Activated CD4-positive, alpha-beta T cell treated with anti-CD3 and anti-CD28 coated beads, Interleukin-2, amount 10 ng/mL, durations not matched to agents 7 days and 5 days (primary cell): ENCODE measurements around the gene STK38L. TPM values are rescaled to one million over a fixed set of nuclear protein-coding genes. Genes with fewer than 3 reads are reported as not detected.

Experiments used
- CTCF ChIA-PET: fragments of 350-600 bp; sonication (Branson Sonifier 250); formaldehyde crosslinking; loops from one replicate; lab custom pipeline; 2021; ENCODE audit warnings: antibody characterized with exemption; lab: Charles Lee
- POLR2A ChIA-PET: fragments of 350-600 bp; sonication (Branson Sonifier 250); formaldehyde crosslinking; loops from one replicate; lab custom pipeline; 2021; ENCODE audit warnings: antibody characterized with exemption; lab: Charles Lee
- DNase-seq: peaks from one replicate; pipeline ENCODE4 v3.0.0-alpha.2; 2020
- H3K27ac Mint-ChIP-seq: one replicate; pipeline ENCODE4 v1.8.0; 2021; ENCODE audit warnings: mild to moderate bottlenecking, moderate library complexity, mixed read lengths
- H3K27me3 Mint-ChIP-seq: one replicate; pipeline ENCODE4 v1.8.0; 2021; ENCODE audit warnings: mixed read lengths
- H3K36me3 Mint-ChIP-seq: one replicate; pipeline ENCODE4 v1.8.0; 2021; ENCODE audit warnings: low read depth, mixed read lengths
- H3K4me1 Mint-ChIP-seq: one replicate; pipeline ENCODE4 v1.8.0; 2021; ENCODE audit warnings: mixed read lengths
- H3K4me3 Mint-ChIP-seq: one replicate; pipeline ENCODE4 v1.8.0; 2021; ENCODE audit warnings: mild to moderate bottlenecking, moderate library complexity, mixed read lengths
- H3K9me3 Mint-ChIP-seq: one replicate; pipeline ENCODE4 v1.8.0; 2021; ENCODE audit warnings: mixed read lengths
- total RNA-seq, 2 experiments: library from RNA; stranded (reverse); gene quantifications; one replicate each; pipeline ENCODE4 v1.2.3, GENCODE V29; 2021

STK38L gene
- total RNA-seq, 2 experiments from 2014 or later = 18.2 to 20.4 TPM

DNA sequence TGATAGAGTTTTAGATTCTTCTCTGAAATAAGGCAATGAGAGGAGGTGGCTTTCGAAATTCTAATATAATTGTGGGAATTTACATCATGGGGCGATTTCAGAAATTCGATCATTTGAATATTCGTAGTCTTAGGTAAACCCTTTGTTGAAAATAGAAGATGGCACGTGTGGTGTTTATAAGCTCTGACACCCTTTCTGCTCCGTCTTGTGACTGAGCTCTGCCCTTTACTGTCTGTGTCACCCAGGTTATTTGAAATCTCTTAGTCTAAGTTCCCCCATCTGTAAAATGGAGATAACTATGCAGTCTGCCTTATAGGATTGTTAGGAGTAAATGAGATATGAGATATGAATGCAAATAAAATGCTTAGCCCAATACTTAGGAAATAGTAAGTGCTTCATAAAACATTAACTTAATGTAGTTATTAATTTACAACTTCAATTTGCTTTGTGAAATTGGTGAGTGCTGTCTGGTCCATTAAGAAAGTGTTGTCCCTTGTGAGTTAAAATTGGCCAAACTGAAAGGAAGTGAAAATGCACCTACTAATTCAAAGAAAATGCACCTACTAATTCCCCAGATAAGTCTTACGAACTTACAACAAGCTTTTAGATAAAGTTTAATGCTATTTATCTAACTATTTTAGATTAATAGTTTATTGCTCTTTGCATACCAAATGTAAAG, 90.1 kb downstream of the STK38L start:
- Mint-ChIP-seq H3K4me1 (peaks cover 39% of the 10 kb centered on the region), H3K36me3 (peaks cover 2% of the 10 kb centered on the region), H3K9me3 (no peaks in the 10 kb centered on the region), H3K27ac (peak overlapping the region; percentile 89), H3K4me3 (peak overlapping the region; percentile 92), H3K27me3 (peaks cover 12% of the 10 kb centered on the region)
- ChIA-PET CTCF (interaction anchor here (0.6 to 1.7 kb wide), 3 partner anchors 8 to 282 kb away, joined by 3 to 6 read pairs (median 3); no protein-coding TSS in a partner anchor), POLR2A (no interaction called here)
- no peak for DNase-seq

DNA sequence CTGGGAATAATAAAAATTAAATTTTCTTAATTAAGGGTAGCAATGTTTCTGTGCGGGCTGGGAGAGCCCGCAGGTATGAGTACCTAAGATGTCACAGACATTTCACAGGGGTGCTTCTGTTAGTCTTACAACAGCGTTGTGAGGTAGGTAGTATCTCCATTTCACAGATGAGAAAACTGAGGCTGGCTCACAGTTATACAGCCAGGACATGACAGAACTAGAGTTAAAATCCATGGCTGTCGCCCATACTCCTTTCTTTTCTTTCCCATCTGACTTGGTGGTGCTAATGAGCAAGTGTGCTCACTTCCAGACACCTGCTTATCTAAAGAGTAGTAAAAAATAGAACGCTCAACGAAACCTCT, 90.6 kb downstream of the STK38L start:
- peaks cover 12% of the 10 kb centered on the region for H3K27me3 Mint-ChIP-seq
- peaks cover 2% of the 10 kb centered on the region for H3K36me3 Mint-ChIP-seq
- ChIA-PET CTCF (interaction anchor here (1.7 kb wide), 1 partner anchor 8 kb away, joined by 6 read pairs; no protein-coding TSS in a partner anchor), POLR2A (no interaction called here)
- no peaks in the 10 kb centered on the region for H3K9me3 Mint-ChIP-seq
- no peak overlapping the region for H3K4me3 Mint-ChIP-seq
- no peak overlapping the region for H3K27ac Mint-ChIP-seq
- no peak for DNase-seq
- H3K4me1 Mint-ChIP-seq = peaks cover 39% of the 10 kb centered on the region

DNA sequence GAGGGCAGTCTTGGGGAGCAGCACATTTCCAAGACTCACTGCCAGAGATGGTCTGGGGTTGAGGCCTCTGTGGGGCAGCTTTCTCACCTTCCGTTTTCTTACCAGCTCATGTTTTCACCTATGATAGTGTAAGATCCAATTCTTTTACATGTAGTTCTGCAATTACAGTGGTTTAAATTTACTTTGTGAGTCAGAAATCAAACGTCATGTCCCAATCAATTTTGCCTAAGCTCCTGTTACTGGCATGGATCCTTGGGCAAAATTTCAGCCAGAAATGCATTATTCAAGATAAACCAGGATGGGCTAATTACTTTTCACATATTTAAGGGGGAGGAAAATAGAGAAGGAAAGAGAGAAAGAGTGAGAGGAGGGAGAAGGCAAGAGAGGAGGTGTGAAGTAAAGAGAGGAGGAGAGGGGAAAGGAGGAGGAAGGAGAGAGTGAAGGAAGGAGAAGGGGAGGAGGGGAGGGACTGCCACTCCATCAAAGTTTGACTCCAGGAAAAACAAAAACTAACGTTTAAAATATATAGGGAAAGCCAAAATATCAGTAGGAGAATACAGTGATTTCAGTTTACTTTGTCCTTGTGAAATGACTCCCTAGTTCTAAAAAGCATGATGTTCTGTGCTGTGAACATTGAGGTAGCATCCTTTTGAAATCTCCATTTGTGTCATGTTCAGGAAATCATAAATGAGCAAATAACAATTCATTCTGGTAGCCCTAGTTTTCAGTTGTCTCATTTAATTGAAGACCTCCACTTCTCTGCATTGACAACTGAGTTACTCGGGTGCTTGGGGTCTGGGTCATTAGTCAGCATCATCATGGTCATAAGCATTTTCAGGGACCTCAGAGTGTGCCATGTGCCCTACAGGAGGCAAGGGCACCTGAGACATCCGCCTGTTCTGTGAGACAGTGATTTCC, 91.5 kb downstream of the STK38L start:
- DNase-seq = no peak
- ChIA-PET CTCF (no interaction called here), POLR2A (no interaction called here)
- H3K9me3 Mint-ChIP-seq = no peaks in the 10 kb centered on the region
- H3K27me3 Mint-ChIP-seq = peaks cover 12% of the 10 kb centered on the region
- peaks cover 2% of the 10 kb centered on the region for H3K36me3 Mint-ChIP-seq
- H3K4me1 Mint-ChIP-seq = peaks cover 35% of the 10 kb centered on the region
- no peak overlapping the region for H3K27ac Mint-ChIP-seq
- H3K4me3 Mint-ChIP-seq = no peak overlapping the region

DNA sequence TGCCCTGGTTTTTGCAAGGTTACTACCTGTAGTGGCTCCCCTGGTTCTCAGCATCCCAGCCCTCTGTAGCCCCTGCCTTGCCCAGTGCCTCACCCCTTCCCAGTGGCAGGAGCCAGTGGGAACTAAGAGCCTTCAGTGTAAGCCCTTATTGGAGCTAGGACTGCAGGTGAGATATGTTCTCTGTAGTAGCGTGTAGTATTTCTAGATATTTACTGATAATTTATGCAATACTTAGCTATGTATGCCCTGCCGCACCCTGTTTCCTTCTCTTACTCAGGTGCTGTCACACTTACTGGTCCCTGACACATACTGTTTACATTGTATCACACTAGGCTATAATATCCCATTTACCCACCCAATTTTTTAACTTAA, 92.2 kb downstream of the STK38L start:
- no peak overlapping the region for H3K27ac Mint-ChIP-seq
- ChIA-PET POLR2A (no interaction called here), CTCF (no interaction called here)

DNA sequence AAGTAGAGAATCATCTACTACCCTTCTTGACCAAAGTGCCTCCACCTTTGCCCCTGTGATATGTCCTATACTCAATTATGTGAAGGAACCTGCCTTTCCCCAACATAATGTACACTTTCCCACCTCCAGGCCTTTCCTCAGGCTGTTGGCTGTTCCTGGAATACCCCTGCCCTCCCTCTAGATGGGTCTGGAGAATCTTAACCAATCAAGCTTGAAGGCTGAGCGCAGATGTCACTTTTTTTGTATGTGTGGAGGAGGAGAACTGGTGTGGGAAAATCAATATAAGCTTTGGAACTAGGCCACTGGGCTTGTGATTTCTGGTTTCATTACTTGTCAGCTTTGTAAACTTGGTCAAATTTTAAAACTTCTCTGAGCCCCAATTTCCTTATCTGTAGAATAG, 93.3 kb downstream of the STK38L start:
- peaks cover 9% of the 10 kb centered on the region for H3K27me3 Mint-ChIP-seq
- H3K27ac Mint-ChIP-seq = no peak overlapping the region
- no peaks in the 10 kb centered on the region for H3K9me3 Mint-ChIP-seq
- peaks cover 5% of the 10 kb centered on the region for H3K36me3 Mint-ChIP-seq
- ChIA-PET CTCF (no interaction called here), POLR2A (no interaction called here)
- H3K4me3 Mint-ChIP-seq = no peak overlapping the region
- H3K4me1 Mint-ChIP-seq = peaks cover 17% of the 10 kb centered on the region
- DNase-seq = no peak

More for the DNA sequence above, 92.2 kb downstream of the STK38L start:
- Mint-ChIP-seq H3K27me3 (peaks cover 12% of the 10 kb centered on the region), H3K9me3 (no peaks in the 10 kb centered on the region), H3K4me1 (peaks cover 28% of the 10 kb centered on the region), H3K4me3 (no peak overlapping the region), H3K36me3 (peaks cover 5% of the 10 kb centered on the region)
- DNase-seq = no peak

DNA sequence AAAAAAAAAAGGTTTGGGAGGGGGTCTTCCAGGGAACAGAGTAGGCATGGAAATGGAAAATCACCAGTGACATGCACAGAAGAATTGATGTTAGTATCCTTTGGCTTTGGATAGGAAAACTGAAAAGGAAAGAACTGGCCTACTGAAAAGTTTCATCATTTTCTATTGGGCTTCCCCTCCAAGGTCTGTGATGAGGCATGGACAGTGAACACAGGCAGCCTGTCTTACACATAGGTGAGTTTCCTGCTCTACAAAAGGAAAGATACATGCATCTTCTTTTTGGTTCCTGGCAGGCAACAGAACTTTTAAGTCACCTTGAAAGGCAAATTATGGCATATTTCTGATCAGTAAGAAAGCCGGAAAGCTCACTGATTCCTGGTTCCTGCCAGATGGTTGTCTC, 94.4 kb downstream of the STK38L start:
- peaks cover 14% of the 10 kb centered on the region for H3K4me1 Mint-ChIP-seq
- H3K27ac Mint-ChIP-seq = no peak overlapping the region
- H3K27me3 Mint-ChIP-seq = peaks cover 8% of the 10 kb centered on the region
- CTCF ChIA-PET = no interaction called here
- no peaks in the 10 kb centered on the region for H3K9me3 Mint-ChIP-seq
- no peak overlapping the region for H3K4me3 Mint-ChIP-seq
- peaks cover 4% of the 10 kb centered on the region for H3K36me3 Mint-ChIP-seq
- no peak for DNase-seq
- POLR2A ChIA-PET = no interaction called here

DNA sequence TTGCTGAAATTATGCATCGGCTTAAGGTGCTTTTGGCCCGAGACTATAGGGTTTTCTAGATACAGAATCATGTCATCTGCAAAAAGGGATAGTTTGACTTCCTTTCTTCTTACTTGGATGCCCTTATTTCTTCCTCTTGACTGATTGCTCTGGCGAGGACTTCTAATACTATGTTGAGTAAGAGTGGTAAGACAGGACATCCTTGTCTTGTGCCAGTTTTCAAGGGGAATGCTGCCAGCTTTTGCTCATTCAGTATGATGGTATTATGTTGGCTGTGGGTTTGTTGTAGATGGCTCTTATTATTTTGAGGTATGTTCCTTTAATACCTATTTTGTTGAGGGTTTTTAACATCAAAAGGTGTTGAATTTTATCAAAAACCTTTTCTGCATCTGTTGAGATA, 96.9 kb downstream of the STK38L start:
- Mint-ChIP-seq H3K4me1 (peaks cover under 1% of the 10 kb centered on the region), H3K36me3 (peaks cover 3% of the 10 kb centered on the region), H3K27ac (no peak overlapping the region), H3K9me3 (no peaks in the 10 kb centered on the region), H3K4me3 (no peak overlapping the region), H3K27me3 (no peaks in the 10 kb centered on the region)
- DNase-seq = no peak
- ChIA-PET CTCF (interaction anchor here (0.5 to 0.6 kb wide), 2 partner anchors 14 to 265 kb away, joined by 3 to 4 read pairs; no protein-coding TSS in a partner anchor), POLR2A (interaction anchor here (0.7 kb wide), 1 partner anchor 41 kb away, joined by 3 read pairs; no protein-coding TSS in a partner anchor)

DNA sequence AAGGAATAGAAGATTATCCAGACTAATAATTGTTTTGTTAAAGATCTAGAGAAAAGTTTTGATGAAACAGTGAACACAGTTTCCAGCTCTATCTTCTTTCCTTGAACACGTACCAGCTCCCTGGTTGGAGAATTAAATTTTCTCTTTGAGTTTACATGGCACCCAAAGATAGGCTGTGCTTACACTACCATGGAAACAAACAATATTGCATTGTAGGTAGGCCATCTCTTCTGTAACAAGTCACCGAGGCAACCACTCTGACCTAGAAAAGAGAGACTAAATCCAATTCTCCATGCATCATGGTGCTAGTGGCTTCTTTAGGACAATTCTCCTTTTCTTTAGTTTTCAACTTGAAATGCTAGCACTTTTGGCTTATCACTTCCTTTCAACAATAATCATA, 98.5 kb downstream of the STK38L start:
- DNase-seq = no peak
- Mint-ChIP-seq H3K27me3 (no peaks in the 10 kb centered on the region), H3K9me3 (no peaks in the 10 kb centered on the region), H3K27ac (no peak overlapping the region), H3K4me1 (no peaks in the 10 kb centered on the region), H3K4me3 (no peak overlapping the region), H3K36me3 (peaks cover 3% of the 10 kb centered on the region)
- CTCF ChIA-PET = interaction anchor here (1.5 to 1.7 kb wide), 2 partner anchors 9 to 22 kb away, joined by 5 to 6 read pairs; no protein-coding TSS in a partner anchor
- POLR2A ChIA-PET = no interaction called here

DNA sequence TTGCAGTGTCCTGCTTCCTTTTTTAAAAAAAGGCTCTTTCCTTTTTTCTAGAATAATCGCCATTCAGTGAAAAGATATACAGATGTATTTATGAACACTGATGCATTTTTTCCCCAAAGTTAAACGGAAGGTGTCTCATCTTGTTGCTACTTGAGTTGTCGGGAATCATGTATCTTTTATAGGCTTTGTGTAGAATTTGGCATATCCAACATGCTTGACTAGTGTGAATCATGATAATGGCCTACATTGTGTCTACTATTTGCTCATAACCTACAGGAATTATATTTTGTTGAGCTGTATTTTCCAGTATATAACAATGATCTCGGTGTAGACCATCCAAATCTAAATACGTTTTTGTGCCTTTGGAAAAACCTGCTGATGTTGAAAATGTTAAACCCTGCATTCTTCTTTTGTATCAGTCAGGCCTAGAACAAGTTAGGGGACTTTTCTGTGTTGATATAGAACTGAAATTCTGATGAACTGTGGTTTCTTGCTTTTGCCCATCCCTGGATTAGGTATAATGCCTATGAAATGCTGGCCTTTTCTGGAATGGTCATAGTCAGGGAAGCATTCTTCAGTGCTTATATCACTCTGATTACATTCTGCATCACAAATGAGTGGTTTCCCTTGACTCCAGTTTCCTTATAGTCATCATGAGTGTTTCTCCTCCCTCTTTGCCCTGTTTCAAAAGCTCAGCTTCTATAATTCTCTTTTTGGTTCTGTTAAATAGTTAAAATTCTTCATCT, 99.3 kb downstream of the STK38L start:
- CTCF ChIA-PET = interaction anchor here (1.5 to 1.7 kb wide), 2 partner anchors 10 to 23 kb away, joined by 5 to 6 read pairs; no protein-coding TSS in a partner anchor
- no peaks in the 10 kb centered on the region for H3K9me3 Mint-ChIP-seq
- no peak overlapping the region for H3K27ac Mint-ChIP-seq
- H3K27me3 Mint-ChIP-seq = no peaks in the 10 kb centered on the region
- POLR2A ChIA-PET = no interaction called here
- no peak for DNase-seq
- peaks cover 3% of the 10 kb centered on the region for H3K36me3 Mint-ChIP-seq
- no peak overlapping the region for H3K4me3 Mint-ChIP-seq
- H3K4me1 Mint-ChIP-seq = no peaks in the 10 kb centered on the region

DNA sequence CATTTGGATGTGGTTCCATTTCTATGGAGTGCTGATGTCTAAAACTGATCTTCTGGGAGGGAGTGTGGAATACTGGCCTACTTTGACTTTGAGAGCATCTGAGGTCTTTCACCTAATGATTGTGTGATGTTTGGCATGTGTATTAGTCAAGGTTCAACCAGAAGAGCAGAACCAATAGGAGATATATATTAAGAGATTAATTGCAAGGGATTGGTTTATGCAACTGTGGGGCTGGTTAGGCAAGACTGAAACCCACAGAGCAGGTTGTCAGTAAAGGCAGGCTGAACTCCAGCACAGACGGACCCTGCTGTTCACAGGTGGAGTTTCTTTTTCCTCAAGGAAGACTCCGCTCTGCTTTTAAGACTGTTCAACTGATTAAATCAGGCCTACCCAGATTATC, 100.2 kb downstream of the STK38L start:
- no peak overlapping the region for H3K4me3 Mint-ChIP-seq
- no peaks in the 10 kb centered on the region for H3K4me1 Mint-ChIP-seq
- POLR2A ChIA-PET = no interaction called here
- no peak overlapping the region for H3K27ac Mint-ChIP-seq
- peaks cover 3% of the 10 kb centered on the region for H3K36me3 Mint-ChIP-seq
- DNase-seq = no peak
- H3K9me3 Mint-ChIP-seq = no peaks in the 10 kb centered on the region
- H3K27me3 Mint-ChIP-seq = no peaks in the 10 kb centered on the region
- CTCF ChIA-PET = no interaction called here

DNA sequence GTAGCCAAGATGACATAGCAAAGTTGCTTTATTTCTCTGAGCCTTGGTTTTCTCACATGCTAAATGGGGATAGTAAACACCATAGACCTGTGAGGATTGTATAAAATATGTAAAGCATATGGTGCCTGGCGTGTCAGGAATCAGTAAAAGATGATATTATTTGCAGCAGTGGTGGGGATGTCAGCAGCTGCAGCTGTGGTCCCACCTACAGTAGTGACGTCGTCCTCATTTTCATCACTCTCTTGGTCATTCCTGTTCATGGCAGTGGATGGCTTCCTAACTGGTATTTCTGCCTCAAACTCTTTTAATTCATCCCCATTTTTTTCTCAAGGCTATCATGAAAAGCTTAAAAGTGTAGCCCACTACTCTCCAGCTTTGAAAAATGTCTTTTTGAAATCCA, 100.7 kb downstream of the STK38L start:
- Mint-ChIP-seq H3K4me3 (no peak overlapping the region), H3K27me3 (no peaks in the 10 kb centered on the region), H3K36me3 (peaks cover 3% of the 10 kb centered on the region), H3K4me1 (no peaks in the 10 kb centered on the region), H3K9me3 (no peaks in the 10 kb centered on the region), H3K27ac (no peak overlapping the region)
- CTCF ChIA-PET = interaction anchor here (1.1 kb wide), 1 partner anchor 62 kb away, joined by 3 read pairs; no protein-coding TSS in a partner anchor
- DNase-seq = no peak
- POLR2A ChIA-PET = no interaction called here

DNA sequence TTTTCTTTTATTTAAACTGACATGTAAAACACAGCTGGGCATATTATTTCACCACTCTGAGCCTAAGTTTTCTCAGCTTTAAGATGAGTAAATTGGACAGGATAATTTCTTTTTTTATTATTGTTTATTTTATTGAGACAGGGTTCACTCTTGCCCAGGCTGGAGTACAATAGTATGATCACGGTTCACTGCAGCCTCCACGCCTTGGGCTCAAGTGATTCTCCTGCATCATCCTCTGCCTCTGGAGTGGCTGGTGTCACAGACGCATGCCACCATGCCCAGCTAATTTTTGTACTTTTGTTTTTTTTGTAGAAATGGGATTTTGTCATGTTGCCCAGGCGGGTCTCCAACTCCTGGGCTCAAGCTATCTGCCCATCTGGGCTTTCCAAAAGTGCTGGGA, 101.3 kb downstream of the STK38L start:
- ChIA-PET CTCF (interaction anchor here (1.1 kb wide), 1 partner anchor 61 kb away, joined by 3 read pairs; no protein-coding TSS in a partner anchor), POLR2A (no interaction called here)
- peaks cover 3% of the 10 kb centered on the region for H3K36me3 Mint-ChIP-seq
- no peaks in the 10 kb centered on the region for H3K4me1 Mint-ChIP-seq
- no peaks in the 10 kb centered on the region for H3K27me3 Mint-ChIP-seq
- no peak for DNase-seq
- no peak overlapping the region for H3K4me3 Mint-ChIP-seq
- no peaks in the 10 kb centered on the region for H3K9me3 Mint-ChIP-seq
- H3K27ac Mint-ChIP-seq = no peak overlapping the region
